ENCODE results near the gene GALK2. TPM values are rescaled to one million over a fixed set of nuclear protein-coding genes. Genes with fewer than 3 reads are reported as not detected.

Gene GALK2
- total and polyA plus RNA-seq, 10 donors: 6.8 to 60.8 (median 32.7) TPM

- Histone ChIP-seq H3K36me3 (no peaks in the 10 kb centered on the region), H3K4me1 (peaks cover 0 to 10% (median 0%) of the 10 kb centered on the region in 6 donors), H3K4me3 (no peak overlapping the region), H3K9me3 (peaks cover 0 to 2% (median 0%) of the 10 kb centered on the region in 8 donors), H3K27me3 (replicated peaks in 1 of 7) (no peaks in the 10 kb centered on the region), H3K27ac (no peak overlapping the region)
- no peak for DNase-seq
- intact Hi-C loops (cut with DNase I; ENCODE audit: low total_unique reads): no loop called here
- no peak for TF ChIP-seq POLR2A (IDR thresholded peaks at IDR 0.05)
- TF ChIP-seq, protein P1, sequence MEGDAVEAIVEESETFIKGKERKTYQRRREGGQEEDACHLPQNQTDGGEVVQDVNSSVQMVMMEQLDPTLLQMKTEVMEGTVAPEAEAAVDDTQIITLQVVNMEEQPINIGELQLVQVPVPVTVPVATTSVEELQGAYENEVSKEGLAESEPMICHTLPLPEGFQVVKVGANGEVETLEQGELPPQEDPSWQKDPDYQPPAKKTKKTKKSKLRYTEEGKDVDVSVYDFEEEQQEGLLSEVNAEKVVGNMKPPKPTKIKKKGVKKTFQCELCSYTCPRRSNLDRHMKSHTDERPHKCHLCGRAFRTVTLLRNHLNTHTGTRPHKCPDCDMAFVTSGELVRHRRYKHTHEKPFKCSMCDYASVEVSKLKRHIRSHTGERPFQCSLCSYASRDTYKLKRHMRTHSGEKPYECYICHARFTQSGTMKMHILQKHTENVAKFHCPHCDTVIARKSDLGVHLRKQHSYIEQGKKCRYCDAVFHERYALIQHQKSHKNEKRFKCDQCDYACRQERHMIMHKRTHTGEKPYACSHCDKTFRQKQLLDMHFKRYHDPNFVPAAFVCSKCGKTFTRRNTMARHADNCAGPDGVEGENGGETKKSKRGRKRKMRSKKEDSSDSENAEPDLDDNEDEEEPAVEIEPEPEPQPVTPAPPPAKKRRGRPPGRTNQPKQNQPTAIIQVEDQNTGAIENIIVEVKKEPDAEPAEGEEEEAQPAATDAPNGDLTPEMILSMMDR (IDR thresholded peaks at IDR 0.05 in 8 of 11, conservative IDR thresholded peaks at IDR 0.05 in 3 of 11): no peak
- TF ChIP-seq POLR2AphosphoS5 (IDR thresholded peaks at IDR 0.05): no peak
- 86 to 91% (median 90%) methylated on average over 2 of the region's 2 CpGs for WGBS, 5 donors
Measured at GRCh38 chr15:49188933-49189332, 18.9 kb downstream of the GALK2 start.

DNA sequence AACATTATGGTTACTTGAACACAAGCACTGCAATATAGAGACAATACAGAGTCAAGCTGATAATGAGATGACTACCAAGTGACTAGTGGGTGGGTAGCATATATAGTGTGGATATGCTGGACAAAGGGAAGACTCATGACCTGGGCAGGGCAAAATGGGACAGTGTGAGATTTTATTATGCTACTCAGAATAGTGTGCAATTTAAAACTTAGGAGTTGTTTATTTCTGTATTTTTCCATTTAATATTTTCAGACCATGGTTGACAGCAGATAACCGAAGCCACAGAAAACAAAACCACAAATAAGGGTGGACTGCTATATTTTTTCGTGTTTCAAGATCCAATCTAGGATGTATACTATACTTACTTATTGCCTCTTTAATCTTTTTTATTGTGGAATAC, 19.6 kb downstream of the GALK2 start:
- no peak overlapping the region for H3K27ac ChIP-seq
- WGBS, 5 donors: 80 to 90% (median 84%) methylated on average over 2 of the region's 2 CpGs
- DNase-seq: no peak
- no peaks in the 10 kb centered on the region for H3K27me3 ChIP-seq (replicated peaks in 1 of 7)
- TF ChIP-seq POLR2AphosphoS5 (IDR thresholded peaks at IDR 0.05) (no peak), POLR2A (IDR thresholded peaks at IDR 0.05) (no peak)
- TF ChIP-seq, protein P1 (IDR thresholded peaks at IDR 0.05 in 8 of 11, conservative IDR thresholded peaks at IDR 0.05 in 3 of 11): no peak
- no peak overlapping the region for H3K4me3 ChIP-seq
- no peaks in the 10 kb centered on the region for H3K36me3 ChIP-seq
- H3K4me1 ChIP-seq: peaks cover 0 to 10% (median 0%) of the 10 kb centered on the region in 6 donors
- H3K9me3 ChIP-seq: peaks cover 0 to 2% (median 0%) of the 10 kb centered on the region in 8 donors
- intact Hi-C loops (cut with DNase I; ENCODE audit: low total_unique reads): no loop called here

DNA sequence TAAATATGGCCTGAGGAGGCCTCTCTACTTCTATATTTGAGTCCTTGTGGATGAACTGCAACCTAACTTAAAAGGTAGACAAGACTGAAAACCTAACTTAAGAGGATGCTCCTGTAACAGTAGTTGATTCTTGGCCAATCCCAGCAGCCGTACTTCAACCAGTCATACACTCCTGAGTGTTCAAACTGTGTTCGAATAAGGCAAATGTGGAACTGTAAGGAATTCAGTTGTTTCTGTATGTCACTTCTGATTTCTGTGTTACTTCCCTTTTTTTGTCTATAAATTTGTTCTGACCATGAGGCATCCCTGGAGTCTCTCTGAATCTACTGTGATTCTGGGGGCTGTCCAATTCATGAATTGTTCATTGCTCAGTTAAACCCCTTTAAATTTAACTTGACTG, 20.5 kb downstream of the GALK2 start:
- no peaks in the 10 kb centered on the region for H3K36me3 ChIP-seq
- no peak overlapping the region for H3K27ac ChIP-seq
- WGBS, 5 donors: 36 to 59% (median 53%) methylated on average over 2 of the region's 2 CpGs
- TF ChIP-seq POLR2AphosphoS5 (IDR thresholded peaks at IDR 0.05) (no peak), POLR2A (IDR thresholded peaks at IDR 0.05) (no peak)
- TF ChIP-seq, protein P1 (IDR thresholded peaks at IDR 0.05 in 8 of 11, conservative IDR thresholded peaks at IDR 0.05 in 3 of 11): no peak
- H3K9me3 ChIP-seq: peaks cover 0 to 2% (median 0%) of the 10 kb centered on the region in 8 donors
- no peak overlapping the region for H3K4me3 ChIP-seq
- intact Hi-C loops (cut with DNase I; ENCODE audit: low total_unique reads): no loop called here
- no peaks in the 10 kb centered on the region for H3K27me3 ChIP-seq (replicated peaks in 1 of 7)
- no peak for DNase-seq
- peaks cover 0 to 10% (median 0%) of the 10 kb centered on the region in 6 donors for H3K4me1 ChIP-seq

- Histone ChIP-seq H3K4me1 (peaks cover 0 to 10% (median 0%) of the 10 kb centered on the region in 6 donors), H3K27me3 (replicated peaks in 1 of 7) (no peaks in the 10 kb centered on the region), H3K4me3 (no peak overlapping the region), H3K36me3 (no peaks in the 10 kb centered on the region), H3K27ac (no peak overlapping the region), H3K9me3 (no peaks in the 10 kb centered on the region)
- WGBS, 5 donors: 84 to 97% (median 95%) methylated on average over 2 of the region's 2 CpGs
- intact Hi-C loops (cut with DNase I; ENCODE audit: low total_unique reads): no loop called here
- TF ChIP-seq, protein P1 (IDR thresholded peaks at IDR 0.05 in 8 of 11, conservative IDR thresholded peaks at IDR 0.05 in 3 of 11): no peak
- no peak for TF ChIP-seq POLR2A (IDR thresholded peaks at IDR 0.05)
- no peak for TF ChIP-seq POLR2AphosphoS5 (IDR thresholded peaks at IDR 0.05)
- no peak for DNase-seq
Measured at GRCh38 chr15:49191892-49192291, 21.8 kb downstream of the GALK2 start.

All from spleen (tissue), 11 donors.